ENCODE results near the gene KLK13. TPM values are rescaled to one million over a fixed set of nuclear protein-coding genes. Genes with fewer than 3 reads are reported as not detected.

KLK13 gene
- total RNA-seq, 2 donors from 2014 or later = not detected

GRCh38 chr19:51108066-51108804, 43.3 kb upstream of the KLK13 start, which contains the start of gene CTU1:
Gene CTU1, minus strand, starts transcription at chr19:51108409. Its CDS starts 3,840 bp downstream, at chr19:51104569.
- DNase-seq (ENCODE audit: low spot score) = peak; percentile 99
- H3K36me3 ChIP-seq = peaks cover 7% of the 10 kb centered on the region
- H3K27ac ChIP-seq = peak within 1 kb of the TSS; percentile 56 to 70
- peaks cover 0 to 18% of the 10 kb centered on the region in 2 donors for H3K4me1 ChIP-seq
- peak within 1 kb of the TSS; percentile 57 to 77 for H3K4me3 ChIP-seq
- no peaks in the 10 kb centered on the region for H3K27me3 ChIP-seq
- TF ChIP-seq CTCF (IDR thresholded peaks at IDR 0.05) = no peak
- H3K9me3 ChIP-seq = no peaks in the 10 kb centered on the region

- TF ChIP-seq CTCF (IDR thresholded peaks at IDR 0.05) = no peak
- Histone ChIP-seq H3K9me3 (no peaks in the 10 kb centered on the region), H3K27ac (peak overlapping the region; percentile 30 to 70), H3K27me3 (no peaks in the 10 kb centered on the region), H3K36me3 (peaks cover 13% of the 10 kb centered on the region), H3K4me3 (peak overlapping the region; percentile 57 to 77), H3K4me1 (peaks cover 0 to 18% of the 10 kb centered on the region in 2 donors)
- no peak for DNase-seq (ENCODE audit: low spot score)
Observed at GRCh38 chr19:51107406-51108065, 42.6 kb upstream of the KLK13 start.

- no peak for DNase-seq (ENCODE audit: low spot score)
- Histone ChIP-seq H3K4me1 (peaks cover 0 to 46% of the 10 kb centered on the region in 2 donors), H3K9me3 (no peaks in the 10 kb centered on the region), H3K36me3 (peaks cover 18% of the 10 kb centered on the region), H3K27me3 (no peaks in the 10 kb centered on the region), H3K27ac (no peak overlapping the region), H3K4me3 (no peak overlapping the region)
- TF ChIP-seq CTCF (IDR thresholded peaks at IDR 0.05) = no peak
Observed at GRCh38 chr19:51103926-51104341, 39.0 kb upstream of the KLK13 start.

GRCh38 chr19:51102991-51103390, 38.1 kb upstream of the KLK13 start:
- no peak overlapping the region for H3K27ac ChIP-seq
- H3K9me3 ChIP-seq = no peaks in the 10 kb centered on the region
- no peak for DNase-seq (ENCODE audit: low spot score)
- H3K27me3 ChIP-seq = no peaks in the 10 kb centered on the region
- no peak for TF ChIP-seq CTCF (IDR thresholded peaks at IDR 0.05)
- peaks cover 18% of the 10 kb centered on the region for H3K36me3 ChIP-seq
- H3K4me1 ChIP-seq = peaks cover 0 to 45% of the 10 kb centered on the region in 2 donors
- no peak overlapping the region for H3K4me3 ChIP-seq

- no peak for DNase-seq (ENCODE audit: low spot score)
- H3K4me1 ChIP-seq = peaks cover 0 to 36% of the 10 kb centered on the region in 2 donors
- no peak overlapping the region for H3K4me3 ChIP-seq
- H3K27ac ChIP-seq = peak overlapping the region; percentile 39 to 50
- TF ChIP-seq CTCF (IDR thresholded peaks at IDR 0.05) = no peak
- H3K9me3 ChIP-seq = no peaks in the 10 kb centered on the region
- no peaks in the 10 kb centered on the region for H3K27me3 ChIP-seq
- peaks cover 18% of the 10 kb centered on the region for H3K36me3 ChIP-seq
Observed at GRCh38 chr19:51101171-51101865, 36.4 kb upstream of the KLK13 start.
